Measurements from ENCODE around the gene DDOST.

The DDOST gene

GRCh38 chr1:20661207-20662109 lies at the start of gene DDOST:
TSS of gene DDOST (minus strand) at chr1:20661369. CDS start at chr1:20661350, 19 bp downstream.
- Histone ChIP-seq H3K36me3 (ENCODE audit: insufficient read depth, low read length) (peaks cover 20% of the 10 kb centered on the region), H3K9me3 (ENCODE audit: low read length) (no peaks in the 10 kb centered on the region), H3K9ac (ENCODE audit: low read length) (peak within 1 kb of the TSS; percentile 44), H3K4me3 (ENCODE audit: low read depth in 1 of 2, low read length in 2 of 2) (peak within 1 kb of the TSS; percentile 89 to 90), H3K27me3 (ENCODE audit: control insufficient read depth in 1 of 2, insufficient read depth in 2 of 2, low read length in 2 of 2) (no peaks in the 10 kb centered on the region), H3K4me1 (ENCODE audit: insufficient read depth, low read length) (peaks cover 20% of the 10 kb centered on the region), H3K27ac (ENCODE audit: low read depth, low read length) (peak within 1 kb of the TSS; percentile 67)

- Histone ChIP-seq H3K27me3 (ENCODE audit: control insufficient read depth in 1 of 2, insufficient read depth in 2 of 2, low read length in 2 of 2) (peaks cover 0 to 10% of the 10 kb centered on the region in 2 donors), H3K4me1 (ENCODE audit: insufficient read depth, low read length) (no peaks in the 10 kb centered on the region), H3K36me3 (ENCODE audit: insufficient read depth, low read length) (no peaks in the 10 kb centered on the region), H3K9ac (ENCODE audit: low read length) (no peak overlapping the region), H3K27ac (ENCODE audit: low read depth, low read length) (no peak overlapping the region), H3K4me3 (ENCODE audit: low read depth in 1 of 2, low read length in 2 of 2) (no peak overlapping the region), H3K9me3 (ENCODE audit: low read length) (no peaks in the 10 kb centered on the region)
These were observed 49.5 kb upstream of the DDOST start for GRCh38 chr1:20710469-20711284.

DNA sequence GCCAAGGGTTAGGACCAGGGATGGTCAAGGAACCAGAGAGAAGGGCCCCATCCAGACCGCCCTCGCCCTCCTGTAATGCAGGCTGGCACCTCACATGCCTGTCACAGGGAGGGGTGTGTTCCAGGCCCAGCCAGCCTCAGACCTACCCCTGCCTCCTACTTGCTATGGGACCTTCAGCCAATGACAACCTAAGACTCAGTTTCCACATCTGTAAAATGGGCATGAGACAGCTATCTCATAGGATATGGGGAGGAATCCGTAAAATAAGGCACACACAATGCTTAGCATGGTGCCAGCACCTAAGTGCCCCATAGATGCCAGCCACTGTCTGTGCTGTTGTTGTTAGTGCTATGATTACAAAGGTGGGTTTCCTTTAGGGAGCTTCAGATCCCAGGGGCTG lies 48.7 kb upstream of the DDOST start:
- H3K27ac ChIP-seq (ENCODE audit: low read depth, low read length) = no peak overlapping the region
- H3K9me3 ChIP-seq (ENCODE audit: low read length) = no peaks in the 10 kb centered on the region
- peaks cover 0 to 10% of the 10 kb centered on the region in 2 donors for H3K27me3 ChIP-seq (ENCODE audit: control insufficient read depth in 1 of 2, insufficient read depth in 2 of 2, low read length in 2 of 2)
- H3K4me1 ChIP-seq (ENCODE audit: insufficient read depth, low read length) = no peaks in the 10 kb centered on the region
- no peaks in the 10 kb centered on the region for H3K36me3 ChIP-seq (ENCODE audit: insufficient read depth, low read length)
- H3K9ac ChIP-seq (ENCODE audit: low read length) = no peak overlapping the region
- H3K4me3 ChIP-seq (ENCODE audit: low read depth in 1 of 2, low read length in 2 of 2) = no peak overlapping the region

DNA sequence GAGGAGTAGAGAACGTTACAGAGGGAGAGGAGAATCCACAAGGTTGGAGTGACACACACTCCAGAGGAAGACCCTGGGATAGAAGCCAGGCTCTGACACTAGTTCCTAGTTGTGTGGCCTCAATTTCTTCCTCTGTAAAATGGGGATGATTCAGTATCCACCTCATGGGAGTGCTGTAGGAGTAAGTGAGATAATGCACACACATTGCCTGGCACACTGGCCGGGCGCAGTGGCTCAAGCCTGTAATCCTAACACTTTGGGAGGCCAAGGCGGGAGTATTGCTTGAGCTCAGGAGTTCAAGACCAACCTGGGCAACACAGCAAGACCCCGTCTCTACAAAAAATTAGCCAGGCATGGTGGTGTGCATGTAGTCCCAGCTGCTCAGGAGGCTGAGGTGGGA lies 47.7 kb upstream of the DDOST start:
- Histone ChIP-seq H3K4me3 (ENCODE audit: low read depth in 1 of 2, low read length in 2 of 2) (no peak overlapping the region), H3K4me1 (ENCODE audit: insufficient read depth, low read length) (no peaks in the 10 kb centered on the region), H3K36me3 (ENCODE audit: insufficient read depth, low read length) (no peaks in the 10 kb centered on the region), H3K9me3 (ENCODE audit: low read length) (no peaks in the 10 kb centered on the region), H3K27ac (ENCODE audit: low read depth, low read length) (no peak overlapping the region), H3K9ac (ENCODE audit: low read length) (no peak overlapping the region), H3K27me3 (ENCODE audit: control insufficient read depth in 1 of 2, insufficient read depth in 2 of 2, low read length in 2 of 2) (peaks cover 0 to 10% of the 10 kb centered on the region in 2 donors)

DNA sequence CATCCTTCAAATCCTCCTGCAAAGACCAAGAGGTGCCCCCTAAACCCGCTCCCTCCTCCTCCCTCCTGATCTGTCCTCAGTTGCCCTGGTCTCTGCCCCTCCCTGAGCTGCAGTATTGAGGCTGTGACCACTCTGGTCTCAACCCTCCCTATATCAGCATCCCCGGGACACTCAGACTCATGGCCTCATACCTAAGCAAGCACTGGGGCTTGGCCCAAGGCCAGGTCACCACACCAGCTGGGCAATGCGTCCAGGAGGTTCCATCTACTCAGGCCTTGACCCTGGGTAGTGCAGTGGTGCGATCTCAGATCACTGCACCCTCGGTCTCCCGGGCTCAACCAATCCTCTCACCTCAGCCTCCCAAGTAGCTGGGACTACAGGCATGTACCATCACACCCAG lies 46.9 kb upstream of the DDOST start:
- Histone ChIP-seq H3K4me3 (ENCODE audit: low read depth in 1 of 2, low read length in 2 of 2) (no peak overlapping the region), H3K4me1 (ENCODE audit: insufficient read depth, low read length) (no peaks in the 10 kb centered on the region), H3K36me3 (ENCODE audit: insufficient read depth, low read length) (no peaks in the 10 kb centered on the region), H3K9ac (ENCODE audit: low read length) (no peak overlapping the region), H3K27ac (ENCODE audit: low read depth, low read length) (no peak overlapping the region), H3K27me3 (ENCODE audit: control insufficient read depth in 1 of 2, insufficient read depth in 2 of 2, low read length in 2 of 2) (peaks cover 0 to 10% of the 10 kb centered on the region in 2 donors), H3K9me3 (ENCODE audit: low read length) (no peaks in the 10 kb centered on the region)

DNA sequence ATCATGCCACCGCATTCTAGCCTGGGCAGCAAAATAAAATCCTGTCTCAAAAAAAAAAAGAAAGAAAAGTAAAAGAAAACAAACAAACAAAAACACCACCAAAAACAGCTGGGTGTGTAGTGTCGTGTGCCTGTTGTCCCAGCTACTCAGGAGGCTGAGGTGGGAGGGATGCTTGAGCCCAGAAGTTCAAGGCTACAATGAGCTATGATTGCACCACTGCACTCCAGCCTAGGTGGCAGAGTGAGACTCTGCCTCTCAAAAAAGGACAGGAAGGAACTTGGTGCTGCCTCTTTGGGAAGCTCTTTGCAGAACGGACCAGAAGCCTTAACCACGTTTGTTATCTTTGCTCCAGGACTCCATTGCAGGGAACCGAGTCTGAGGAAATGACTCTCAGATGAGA lies 45.7 kb upstream of the DDOST start:
- Histone ChIP-seq H3K27me3 (ENCODE audit: control insufficient read depth in 1 of 2, insufficient read depth in 2 of 2, low read length in 2 of 2) (peaks cover 0 to 10% of the 10 kb centered on the region in 2 donors), H3K9me3 (ENCODE audit: low read length) (no peaks in the 10 kb centered on the region), H3K4me1 (ENCODE audit: insufficient read depth, low read length) (no peaks in the 10 kb centered on the region), H3K27ac (ENCODE audit: low read depth, low read length) (no peak overlapping the region), H3K9ac (ENCODE audit: low read length) (no peak overlapping the region), H3K4me3 (ENCODE audit: low read depth in 1 of 2, low read length in 2 of 2) (no peak overlapping the region), H3K36me3 (ENCODE audit: insufficient read depth, low read length) (no peaks in the 10 kb centered on the region)

- no peaks in the 10 kb centered on the region for H3K36me3 ChIP-seq (ENCODE audit: insufficient read depth, low read length)
- no peaks in the 10 kb centered on the region for H3K4me1 ChIP-seq (ENCODE audit: insufficient read depth, low read length)
- H3K9me3 ChIP-seq (ENCODE audit: low read length) = no peaks in the 10 kb centered on the region
- H3K4me3 ChIP-seq (ENCODE audit: low read depth in 1 of 2, low read length in 2 of 2) = no peak overlapping the region
- H3K27me3 ChIP-seq (ENCODE audit: control insufficient read depth in 1 of 2, insufficient read depth in 2 of 2, low read length in 2 of 2) = peaks cover 0 to 2% of the 10 kb centered on the region in 2 donors
- H3K27ac ChIP-seq (ENCODE audit: low read depth, low read length) = no peak overlapping the region
- H3K9ac ChIP-seq (ENCODE audit: low read length) = no peak overlapping the region
These were observed 44.1 kb upstream of the DDOST start for GRCh38 chr1:20705203-20705755.

DNA sequence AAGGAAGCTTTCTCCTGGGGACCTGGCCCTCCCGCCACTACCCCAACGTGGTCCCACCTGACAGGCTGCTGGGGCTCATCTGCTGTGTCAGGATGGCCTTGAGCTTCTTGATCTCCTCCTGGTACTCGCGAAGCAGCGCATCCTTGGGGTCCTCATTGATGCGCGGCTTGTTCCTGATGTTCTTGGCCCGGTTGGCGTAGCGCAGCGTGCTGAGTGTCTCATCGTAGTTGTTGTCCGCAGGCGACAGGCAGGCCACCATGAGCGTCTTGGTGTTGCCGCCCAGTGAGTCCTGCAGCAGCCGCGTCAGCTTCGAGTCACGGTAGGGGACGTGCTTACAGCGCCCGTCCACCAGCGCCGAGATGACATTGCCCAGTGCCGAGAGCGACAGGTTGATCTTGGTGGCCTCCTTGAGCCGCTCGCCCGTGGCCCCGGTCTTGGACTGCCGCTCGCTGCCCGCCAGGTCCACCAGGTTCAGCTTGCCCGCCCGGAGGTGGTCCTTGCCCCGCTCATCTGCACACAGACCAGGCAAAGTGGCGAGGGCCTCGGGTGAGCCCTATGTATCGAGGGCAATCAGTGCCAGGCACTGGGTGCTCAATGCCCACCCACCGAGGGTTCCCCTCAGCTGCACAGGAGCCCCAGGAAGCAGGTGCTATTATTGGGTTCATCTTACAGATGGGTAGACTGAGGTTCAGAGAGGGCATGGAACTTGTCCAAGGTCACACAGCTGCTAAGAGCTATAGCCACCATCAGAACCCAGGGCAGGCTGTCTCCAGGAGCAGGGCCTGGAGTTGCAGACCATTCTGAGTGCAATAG lies 43.4 kb upstream of the DDOST start:
- H3K4me3 ChIP-seq (ENCODE audit: low read depth in 1 of 2, low read length in 2 of 2) = no peak overlapping the region
- H3K27ac ChIP-seq (ENCODE audit: low read depth, low read length) = no peak overlapping the region
- no peaks in the 10 kb centered on the region for H3K36me3 ChIP-seq (ENCODE audit: insufficient read depth, low read length)
- H3K9ac ChIP-seq (ENCODE audit: low read length) = no peak overlapping the region
- no peaks in the 10 kb centered on the region for H3K27me3 ChIP-seq (ENCODE audit: control insufficient read depth in 1 of 2, insufficient read depth in 2 of 2, low read length in 2 of 2)
- H3K4me1 ChIP-seq (ENCODE audit: insufficient read depth, low read length) = no peaks in the 10 kb centered on the region
- H3K9me3 ChIP-seq (ENCODE audit: low read length) = no peaks in the 10 kb centered on the region

GRCh38 chr1:20703124-20703756 lies 42.1 kb upstream of the DDOST start:
- Histone ChIP-seq H3K4me1 (ENCODE audit: insufficient read depth, low read length) (peaks cover 5% of the 10 kb centered on the region), H3K27me3 (ENCODE audit: control insufficient read depth in 1 of 2, insufficient read depth in 2 of 2, low read length in 2 of 2) (no peaks in the 10 kb centered on the region), H3K9me3 (ENCODE audit: low read length) (no peaks in the 10 kb centered on the region)

GRCh38 chr1:20702416-20702815 lies 41.2 kb upstream of the DDOST start:
- no peaks in the 10 kb centered on the region for H3K27me3 ChIP-seq (ENCODE audit: control insufficient read depth in 1 of 2, insufficient read depth in 2 of 2, low read length in 2 of 2)
- H3K9ac ChIP-seq (ENCODE audit: low read length) = no peak overlapping the region
- H3K4me1 ChIP-seq (ENCODE audit: insufficient read depth, low read length) = peaks cover 11% of the 10 kb centered on the region
- H3K4me3 ChIP-seq (ENCODE audit: low read depth in 1 of 2, low read length in 2 of 2) = no peak overlapping the region
- no peaks in the 10 kb centered on the region for H3K36me3 ChIP-seq (ENCODE audit: insufficient read depth, low read length)
- no peaks in the 10 kb centered on the region for H3K9me3 ChIP-seq (ENCODE audit: low read length)
- no peak overlapping the region for H3K27ac ChIP-seq (ENCODE audit: low read depth, low read length)

More at GRCh38 chr1:20703124-20703756, 42.1 kb upstream of the DDOST start:
- no peak overlapping the region for H3K4me3 ChIP-seq (ENCODE audit: low read depth in 1 of 2, low read length in 2 of 2)
- H3K36me3 ChIP-seq (ENCODE audit: insufficient read depth, low read length) = no peaks in the 10 kb centered on the region
- H3K27ac ChIP-seq (ENCODE audit: low read depth, low read length) = no peak overlapping the region
- H3K9ac ChIP-seq (ENCODE audit: low read length) = no peak overlapping the region
